Measurements from ENCODE around the gene R3HDM2.
A peak's percentile ranks its signal among the peaks of the same experiment; 100 is the strongest.
"Not testable (repeated sequence)": the region's sequence is repeated elsewhere in the genome, so short reads cannot be mapped to it uniquely, and the experiment has no call there.

R3HDM2 gene

DNA sequence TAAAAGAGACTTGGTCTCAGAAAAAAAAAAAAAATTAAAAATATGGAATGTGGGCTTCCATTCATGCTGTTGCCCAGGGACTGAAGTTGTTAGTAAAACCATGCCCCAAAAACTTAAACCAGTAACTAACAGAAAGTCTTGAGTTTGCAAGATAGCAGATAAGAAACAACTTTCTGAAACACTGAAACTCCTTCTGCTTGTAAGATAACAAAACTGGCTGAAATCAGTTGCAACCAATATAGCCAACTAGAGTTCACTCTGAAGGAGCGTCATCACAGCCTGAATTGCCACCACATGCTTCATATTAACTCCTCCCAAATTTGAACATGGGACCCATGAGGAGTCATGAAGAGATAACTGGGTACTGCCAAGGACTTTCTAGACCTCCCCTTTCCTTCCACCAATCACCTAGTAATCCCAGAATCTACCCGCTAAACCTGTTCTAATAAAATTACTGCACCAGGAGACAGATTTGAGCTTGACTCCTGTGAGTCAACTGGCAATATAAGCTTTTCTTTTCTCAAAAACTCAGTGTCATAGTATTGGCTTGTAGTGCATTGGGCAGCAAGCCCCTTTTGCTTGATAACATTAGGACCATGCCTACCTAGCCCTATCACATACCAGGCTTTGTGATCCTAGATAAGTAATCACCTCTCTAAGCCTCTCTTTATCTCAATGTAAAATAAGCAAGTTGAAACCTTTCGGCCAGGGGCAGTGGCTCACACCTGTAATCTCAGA is 53.6 kb downstream of the R3HDM2 start:
- no peak for DNase-seq (ENCODE audit: low spot score)

DNA sequence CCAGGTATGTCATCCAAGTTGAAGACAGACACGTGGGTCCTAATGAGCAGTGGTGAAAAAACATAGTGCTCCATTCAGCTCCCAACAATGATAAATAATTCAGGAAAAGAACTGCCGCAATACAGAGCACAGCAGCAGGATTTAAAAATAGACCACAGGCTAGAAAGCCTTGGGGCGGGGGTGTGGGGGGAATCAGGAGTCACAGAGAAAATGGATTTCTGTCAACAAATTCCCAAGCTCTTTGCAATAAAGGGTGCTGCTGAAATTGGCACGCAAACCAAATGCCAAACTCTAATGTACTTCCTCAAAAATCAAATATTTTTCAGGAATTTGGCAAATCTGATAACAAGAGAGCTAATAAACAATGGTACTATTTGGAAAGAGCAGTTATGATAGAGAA is 58.6 kb downstream of the R3HDM2 start:
- no peak for DNase-seq (ENCODE audit: low spot score)

DNA sequence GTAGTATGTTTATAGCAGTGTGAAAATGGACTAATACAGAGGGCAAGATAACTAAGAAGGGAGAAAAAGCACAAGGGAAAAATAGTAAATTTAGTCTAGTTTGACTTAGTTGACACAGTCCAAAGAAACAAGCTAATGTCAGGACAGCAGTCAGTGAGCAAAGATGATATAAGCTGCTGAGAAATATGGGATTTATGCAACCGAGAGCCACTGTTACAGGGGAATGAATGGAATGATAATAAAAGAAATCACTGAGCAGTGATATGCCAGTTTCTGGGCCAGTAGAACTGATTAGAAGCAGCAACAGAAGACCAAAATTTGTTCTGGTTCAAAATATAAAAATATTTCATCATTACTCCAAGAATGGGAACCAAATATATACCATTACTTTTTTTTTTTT is 60.1 kb downstream of the R3HDM2 start:
- no peak for DNase-seq (ENCODE audit: low spot score)

DNA sequence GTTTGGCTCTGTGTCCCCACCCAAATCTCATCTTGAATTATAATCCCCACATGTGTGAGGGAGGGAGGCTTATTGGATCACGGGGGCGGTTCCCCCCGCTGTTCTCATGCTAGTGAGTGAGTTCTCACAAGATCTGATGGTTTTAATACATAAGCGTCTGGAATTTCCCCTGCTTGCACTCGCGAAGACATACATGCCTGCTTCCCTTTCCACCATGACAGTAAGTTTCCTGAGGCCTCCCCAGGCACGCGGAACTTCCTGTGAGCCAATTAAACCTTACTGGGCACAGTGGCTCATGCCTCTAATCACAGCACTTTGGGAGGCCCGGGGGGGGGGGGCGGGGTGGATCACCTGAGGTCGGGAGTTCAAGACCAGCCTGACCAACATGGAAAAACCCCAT is 60.8 kb downstream of the R3HDM2 start:
- no peak for DNase-seq (ENCODE audit: low spot score)

DNA sequence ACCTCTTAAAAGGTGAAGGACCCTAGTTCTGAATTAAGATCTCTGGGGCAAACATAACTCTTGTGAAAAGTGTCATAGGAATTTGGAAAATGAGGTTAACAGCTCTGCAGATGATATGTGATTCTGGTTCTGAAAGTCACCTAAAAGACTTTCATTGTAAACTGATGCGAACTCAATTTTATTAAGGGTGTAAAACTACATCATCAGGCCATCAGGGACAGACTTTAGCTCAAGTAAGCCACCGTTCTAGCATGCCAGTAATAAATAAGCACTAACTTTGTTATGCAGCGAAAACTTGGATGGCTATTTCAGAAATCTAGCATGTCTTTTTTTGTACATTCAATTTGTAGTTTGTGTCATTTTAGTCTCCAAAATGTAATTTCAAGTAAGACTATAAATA is 61.6 kb downstream of the R3HDM2 start:
- no peak for DNase-seq (ENCODE audit: low spot score)

DNA sequence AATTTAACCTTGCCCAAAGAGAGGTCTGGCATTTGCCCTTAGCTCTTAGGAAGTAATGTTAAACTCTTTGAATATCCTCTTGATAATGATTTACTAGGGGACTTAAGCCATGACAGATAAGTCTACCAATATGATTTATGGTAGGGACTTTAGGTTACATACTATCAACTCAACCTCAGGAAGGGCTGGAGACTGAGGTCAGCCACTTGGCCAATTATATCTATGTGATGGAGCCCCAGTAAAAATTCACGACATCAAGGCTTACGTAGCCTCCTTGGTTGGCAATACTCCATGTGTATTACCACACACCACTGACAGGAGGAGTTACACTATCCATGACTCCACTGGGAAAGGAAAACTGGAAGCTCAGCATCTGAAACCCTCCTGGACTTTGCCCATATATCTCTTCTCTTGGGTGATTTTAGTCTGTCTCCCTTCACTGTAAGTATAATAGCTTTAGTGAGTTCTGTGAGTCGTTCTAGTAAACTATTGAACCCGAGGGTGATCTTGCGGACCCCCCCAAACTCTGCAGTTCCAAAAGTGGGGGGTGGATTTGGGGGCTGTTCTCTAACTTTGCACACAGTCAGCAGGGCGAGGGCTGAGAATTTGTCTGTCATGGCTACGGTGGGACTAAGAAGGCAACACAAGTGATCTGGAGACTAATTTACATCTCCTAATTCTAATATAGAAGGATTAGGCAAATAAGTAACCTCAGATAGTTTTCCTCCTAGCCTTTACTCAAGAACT is 62.3 kb downstream of the R3HDM2 start:
- DNase-seq (ENCODE audit: low spot score) = no peak

DNA sequence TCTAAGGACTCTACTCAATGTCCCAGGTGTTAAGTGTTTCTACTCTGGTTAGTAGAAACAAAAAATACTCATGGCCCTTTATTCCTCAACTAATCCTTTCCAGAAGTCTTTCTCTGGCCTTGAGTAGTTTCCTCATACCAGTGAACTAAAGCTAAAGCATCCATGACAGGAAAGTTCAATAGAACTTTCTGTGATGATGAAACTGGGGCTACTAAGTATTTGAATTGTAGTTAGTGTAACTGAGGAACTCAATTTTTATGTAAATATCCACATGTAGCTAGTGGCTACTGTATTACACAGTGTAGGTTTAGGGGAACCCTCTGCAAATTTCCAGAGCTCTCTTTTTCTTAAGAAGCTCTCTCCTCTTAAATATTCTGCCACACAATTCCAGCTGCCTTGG is 63.7 kb downstream of the R3HDM2 start:
- no peak for DNase-seq (ENCODE audit: low spot score)

DNA sequence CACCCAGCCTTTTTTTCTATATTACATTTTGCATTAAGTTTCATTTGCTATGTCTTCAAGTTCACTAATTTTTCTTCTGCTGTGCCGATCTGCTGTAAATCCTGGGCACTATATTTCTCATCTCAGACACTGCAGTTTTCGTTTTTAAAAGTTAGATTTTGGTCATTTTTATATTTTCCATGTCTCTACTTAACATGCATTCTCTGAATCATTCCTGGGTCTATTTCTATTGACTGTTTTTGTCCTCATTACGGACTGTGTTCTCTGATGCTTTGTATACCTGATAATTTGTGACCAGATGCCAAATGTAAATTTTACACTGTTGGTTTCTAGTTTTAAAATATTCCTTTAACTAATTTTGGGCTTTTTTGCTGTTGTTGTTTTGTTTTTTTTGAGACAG is 64.5 kb downstream of the R3HDM2 start:
- DNase-seq (ENCODE audit: low spot score) = no peak

DNA sequence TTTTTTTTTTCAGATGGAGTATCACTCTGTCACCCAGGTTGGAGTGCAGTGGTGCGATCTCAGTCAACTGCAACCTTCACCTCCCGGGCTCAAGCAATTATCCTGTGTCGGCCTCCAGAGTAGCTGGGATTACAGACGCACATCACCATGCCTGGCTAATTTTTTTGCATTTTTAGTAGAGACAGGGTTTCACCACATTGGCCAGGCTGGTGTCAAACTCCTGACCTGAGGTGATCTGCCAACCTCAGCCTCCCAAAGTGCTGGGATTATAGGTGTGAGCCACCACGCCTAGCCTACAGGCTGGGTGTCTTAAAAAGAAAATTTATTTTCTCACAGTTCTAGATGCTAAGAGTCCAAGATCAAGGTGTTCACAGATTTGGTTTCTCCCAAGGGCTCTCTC is 66.7 kb downstream of the R3HDM2 start:
- DNase-seq (ENCODE audit: low spot score) = not testable (repeated sequence)

DNA sequence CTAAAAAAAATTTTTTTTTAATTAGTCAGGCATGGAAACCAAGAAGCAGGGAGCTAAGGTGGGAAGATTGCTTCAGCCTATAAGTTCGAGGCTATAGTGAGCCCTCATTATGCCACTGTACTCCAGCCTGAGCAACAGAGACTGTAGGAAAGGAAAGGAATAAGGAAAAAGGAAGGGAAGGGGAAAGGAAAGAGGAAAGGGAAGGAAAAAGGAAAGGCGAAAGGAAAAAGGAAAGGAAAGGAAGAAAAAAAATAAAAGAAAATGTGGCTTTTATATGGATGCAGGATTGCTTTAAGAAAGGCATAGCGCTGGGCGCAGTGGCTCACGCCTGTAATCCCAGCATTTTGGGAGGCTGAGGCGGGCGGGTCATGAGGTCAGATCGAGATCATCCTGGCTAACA is 70.4 kb downstream of the R3HDM2 start:
- no peak for DNase-seq (ENCODE audit: low spot score)

DNA sequence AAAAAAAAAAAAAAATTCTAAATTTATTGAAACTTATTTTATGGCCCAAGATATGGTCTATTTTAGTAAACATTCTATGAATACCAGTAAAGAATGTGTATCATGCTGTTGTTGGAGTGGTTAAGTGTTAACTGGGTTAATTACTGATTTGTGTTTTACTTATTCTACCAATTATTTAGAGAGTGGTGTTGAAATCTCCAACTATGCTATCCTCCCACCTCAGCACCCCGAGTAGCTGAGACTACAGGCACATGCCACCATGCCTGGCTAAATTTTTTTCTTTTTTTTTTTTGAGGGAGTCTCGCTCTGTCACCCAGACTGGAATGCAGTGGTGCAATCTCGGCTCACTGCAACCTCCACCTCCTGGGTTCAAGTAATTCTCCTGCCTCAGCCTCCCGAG is 72.2 kb downstream of the R3HDM2 start:
- DNase-seq (ENCODE audit: low spot score) = no peak

DNA sequence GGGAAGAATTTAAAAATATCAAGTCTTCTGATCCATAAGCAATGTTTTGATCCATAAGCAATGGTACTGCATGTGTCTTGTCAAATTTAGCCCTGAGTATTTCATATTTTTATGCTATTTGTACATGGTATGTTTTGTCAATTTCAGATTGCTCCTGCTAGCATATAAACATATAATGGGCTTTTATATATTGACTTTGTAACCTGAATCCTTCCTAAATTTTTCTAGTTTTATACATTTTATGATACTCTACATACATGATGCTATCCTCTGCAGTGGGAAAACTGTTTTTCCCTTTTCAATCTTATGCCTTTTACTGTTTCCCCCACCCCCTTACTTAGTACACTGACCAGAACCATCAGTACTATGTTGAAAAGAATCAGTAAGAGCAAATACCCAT is 75.1 kb downstream of the R3HDM2 start:
- no peak for DNase-seq (ENCODE audit: low spot score)

DNA sequence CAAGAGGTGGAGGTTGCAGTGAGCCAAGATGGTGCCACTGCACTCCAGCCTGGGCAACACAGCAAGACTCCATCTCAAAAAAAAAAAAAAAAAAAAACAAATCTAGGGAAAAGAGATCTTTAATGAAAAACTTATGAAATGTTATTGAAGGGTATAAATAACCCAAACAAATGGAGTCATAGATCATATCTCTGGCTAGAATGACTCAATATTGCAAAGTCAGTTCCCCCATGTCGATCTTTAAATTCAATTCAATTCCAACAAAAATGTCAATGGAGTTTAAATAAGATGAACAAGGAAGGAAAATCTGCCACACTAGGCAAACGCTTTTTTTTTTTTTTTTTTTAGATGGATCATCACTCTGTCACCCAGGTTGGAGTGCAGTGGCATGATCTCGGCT is 78.7 kb downstream of the R3HDM2 start:
- no peak for DNase-seq (ENCODE audit: low spot score)

DNA sequence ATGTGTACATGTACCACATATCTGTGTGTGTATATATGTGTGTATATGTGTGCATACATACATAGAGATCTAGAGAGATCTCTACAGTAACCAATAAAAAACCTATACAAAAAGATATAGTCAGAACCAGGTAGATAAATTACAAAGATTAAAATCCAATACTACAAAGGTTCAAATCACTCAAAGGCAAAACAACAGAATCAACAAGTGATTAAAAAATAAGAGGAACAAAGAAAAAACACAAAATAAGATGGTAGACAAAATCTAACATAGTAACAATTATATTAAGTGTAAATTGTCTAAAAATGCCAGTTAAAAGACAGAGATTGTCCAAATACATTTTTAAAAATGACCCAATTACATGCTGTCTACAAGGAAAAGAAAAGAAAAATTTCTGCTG is 83.6 kb downstream of the R3HDM2 start:
- no peak for DNase-seq (ENCODE audit: low spot score)

DNA sequence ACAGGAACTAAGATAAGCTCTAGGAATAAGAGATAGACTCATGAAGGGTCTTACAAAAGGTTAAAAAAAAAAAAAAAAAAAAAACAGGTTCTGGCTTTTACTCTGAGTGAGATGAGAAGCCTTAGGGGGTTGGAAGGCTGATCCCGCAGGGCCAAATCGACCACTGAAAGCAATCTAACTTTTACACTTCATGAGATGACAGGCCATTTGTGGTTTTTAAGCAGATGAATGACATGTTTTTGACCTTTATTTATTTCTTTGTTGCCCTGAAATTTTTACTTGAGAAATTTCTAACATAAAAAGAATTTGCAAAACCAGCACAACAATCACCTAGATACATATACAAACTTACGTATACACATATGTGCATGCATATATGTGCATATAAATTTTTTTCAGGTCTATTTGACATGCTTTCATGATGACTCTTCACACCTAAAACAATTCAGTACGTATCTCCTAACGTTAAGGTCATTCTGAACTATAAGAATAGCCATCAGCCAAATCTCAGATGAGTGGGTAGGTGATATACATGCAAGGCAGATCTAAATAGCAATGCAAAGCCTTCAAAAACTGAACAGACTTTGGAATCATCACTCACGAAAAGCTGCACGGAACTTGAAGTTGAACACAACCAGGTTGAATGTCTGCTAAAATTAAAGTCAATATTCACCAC is 87.0 kb downstream of the R3HDM2 start:
- DNase-seq (ENCODE audit: low spot score) = no peak

DNA sequence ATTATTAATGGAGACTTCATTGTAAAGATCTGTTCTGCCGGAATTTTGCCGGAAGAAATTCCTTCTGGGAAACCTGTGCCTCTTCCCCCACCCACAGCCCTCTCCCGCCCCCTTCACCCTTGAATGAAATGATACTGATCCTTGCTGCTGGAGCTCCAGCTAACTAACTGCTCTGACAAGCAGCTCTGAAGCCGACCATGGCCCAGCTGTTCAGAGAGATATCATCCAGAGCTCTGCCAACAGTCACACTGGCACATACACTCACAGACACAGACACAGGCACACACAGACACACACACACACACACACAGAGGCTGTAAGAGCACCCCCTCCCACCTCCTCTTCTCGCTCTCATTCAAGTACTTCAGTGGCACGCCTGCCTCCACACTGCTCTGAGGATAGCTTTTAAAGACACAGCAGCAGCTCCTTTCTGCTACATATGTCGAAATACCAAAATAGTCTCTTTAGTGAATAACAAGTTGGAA is 88.6 kb downstream of the R3HDM2 start:
- no peak for DNase-seq (ENCODE audit: low spot score)

DNA sequence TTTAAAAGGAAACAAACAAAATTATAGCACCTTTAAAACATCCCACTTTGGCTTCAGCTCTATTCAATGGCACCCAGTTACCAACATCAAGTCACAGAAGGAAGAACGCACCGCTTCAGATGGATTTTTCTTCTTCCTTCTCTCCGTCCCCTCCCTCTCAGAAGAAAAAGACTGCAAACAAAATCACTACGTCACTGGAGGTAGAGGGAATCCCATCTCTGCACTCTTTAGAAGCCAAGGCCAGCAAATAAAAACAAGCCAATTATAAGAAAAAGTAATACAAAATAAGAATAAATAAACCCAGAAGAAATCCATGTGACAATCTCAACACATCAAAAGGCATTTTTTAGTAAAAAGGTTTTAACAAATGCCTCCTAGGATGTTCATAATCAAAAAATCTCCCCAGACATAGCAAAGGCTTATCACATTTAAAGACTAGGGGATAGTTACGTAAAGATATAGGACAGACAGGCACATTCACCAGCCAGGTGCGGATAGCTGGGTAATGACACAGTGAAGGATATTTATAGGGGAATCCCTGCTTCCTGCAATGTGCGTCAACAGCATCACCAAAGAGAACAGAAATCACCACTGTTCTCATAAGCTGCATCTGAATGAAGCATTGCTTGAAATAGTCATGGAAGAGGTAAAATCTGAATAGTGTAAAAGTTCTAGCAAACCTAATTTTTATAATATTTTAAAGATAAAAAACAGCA is 89.4 kb downstream of the R3HDM2 start:
- DNase-seq (ENCODE audit: low spot score) = no peak

DNA sequence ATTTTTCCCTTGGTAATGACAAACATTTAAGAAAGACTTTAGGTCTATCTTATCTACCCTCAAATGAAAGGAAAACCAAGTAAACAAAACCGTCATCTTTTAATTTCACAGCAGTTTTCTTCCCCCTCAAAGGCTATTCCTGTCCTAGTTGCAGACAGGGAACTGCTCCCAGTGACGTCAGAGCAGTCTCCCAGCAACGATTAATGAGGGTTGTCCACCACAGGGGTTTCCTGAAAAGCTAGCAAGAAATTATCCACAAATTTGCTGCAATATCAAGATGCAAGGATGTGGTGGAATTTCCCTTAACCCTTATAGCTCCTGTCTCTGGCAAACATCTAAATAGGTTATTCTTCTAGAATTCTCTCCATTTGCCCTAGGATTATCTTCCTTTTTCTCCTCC is 90.7 kb downstream of the R3HDM2 start:
- DNase-seq (ENCODE audit: low spot score) = peak; percentile 3

DNA sequence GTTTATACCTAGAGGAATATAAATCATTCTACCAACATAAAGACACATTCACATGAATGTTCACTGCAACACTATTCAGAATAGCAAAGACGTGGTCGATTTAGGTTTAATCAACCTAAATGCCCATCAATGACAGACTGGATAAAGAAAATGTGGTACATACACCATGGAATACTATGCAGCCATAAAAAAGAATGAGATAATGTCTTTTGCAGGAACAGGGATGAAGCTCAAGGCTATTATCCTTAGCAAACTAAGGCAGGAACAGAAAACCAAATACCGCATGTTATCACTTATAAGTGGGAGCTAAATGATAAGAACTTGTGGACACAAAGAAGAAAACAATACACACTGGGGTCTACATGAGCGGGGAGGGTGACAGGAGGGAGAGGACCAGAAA is 94.5 kb downstream of the R3HDM2 start:
- not testable (repeated sequence) for DNase-seq (ENCODE audit: low spot score)

DNA sequence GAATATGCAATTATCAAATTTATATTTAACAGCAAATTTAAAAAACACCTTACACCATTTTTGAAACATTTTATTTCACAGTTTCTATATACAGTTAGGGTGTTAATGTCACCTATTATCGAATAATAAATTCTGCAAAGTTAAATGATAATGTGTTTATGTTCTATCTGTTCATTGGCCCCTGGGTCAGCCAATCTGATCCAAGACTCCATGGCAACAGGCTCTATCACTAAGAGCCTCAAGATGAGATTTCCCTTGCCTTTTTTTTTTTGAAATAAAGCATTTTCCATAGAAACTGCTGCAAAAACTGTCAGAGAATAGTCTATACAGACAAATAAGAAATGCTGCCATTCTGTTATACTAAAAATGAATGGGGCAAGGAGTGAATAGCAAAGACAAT is 96.6 kb downstream of the R3HDM2 start:
- no peak for DNase-seq (ENCODE audit: low spot score)

DNA sequence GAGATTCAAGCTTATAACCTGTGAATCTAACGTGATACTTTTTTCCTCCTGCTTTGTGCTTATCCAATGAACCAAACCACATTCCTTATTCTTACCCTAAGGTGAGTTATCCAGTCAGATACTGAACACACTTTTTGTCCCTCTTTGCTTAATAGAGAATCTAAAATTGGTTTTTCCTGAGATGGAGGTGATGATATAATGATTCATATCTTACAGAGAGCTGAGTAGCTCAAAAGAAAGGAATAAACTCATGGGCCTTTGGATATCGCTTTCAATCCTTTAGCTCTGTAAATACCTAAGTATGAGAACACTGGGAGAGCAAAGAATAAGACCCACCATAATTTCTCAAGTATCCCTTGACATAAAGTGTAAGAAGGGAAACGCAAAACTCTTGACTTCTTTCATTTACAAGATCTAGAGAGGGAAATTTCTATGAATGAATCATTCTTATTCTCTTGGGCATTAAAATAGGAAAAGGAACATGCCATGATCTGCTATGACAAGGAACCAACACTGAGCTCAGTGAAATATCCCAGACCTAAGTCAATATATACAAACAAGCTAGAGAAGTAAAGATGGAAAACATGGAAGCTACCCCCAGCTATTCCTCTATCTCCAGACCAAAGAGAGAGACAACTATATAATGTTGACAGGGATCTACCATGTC is 98.1 kb downstream of the R3HDM2 start:
- no peak for DNase-seq (ENCODE audit: low spot score)

DNA sequence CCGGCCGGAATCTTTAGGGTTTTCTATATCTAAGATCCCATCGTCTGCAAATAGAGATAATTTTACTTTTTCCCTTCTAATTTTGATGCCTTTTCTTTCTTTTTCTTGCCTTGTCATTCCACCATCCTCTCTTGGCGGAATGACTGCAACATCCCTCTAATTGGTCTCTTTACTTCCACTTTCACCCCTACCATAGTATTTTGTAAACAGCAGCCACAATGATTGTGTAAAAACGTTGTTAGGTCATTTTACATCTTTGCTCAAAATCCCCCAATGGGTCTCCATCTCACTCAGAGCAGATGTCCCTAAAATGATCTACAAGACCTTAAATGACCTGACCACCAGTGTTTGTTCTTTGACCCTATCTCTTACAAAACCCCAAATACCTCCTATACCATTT is 99.9 kb downstream of the R3HDM2 start:
- no peak for DNase-seq (ENCODE audit: low spot score)
